Activated T-helper 17 cell treated with anti-CD3 and anti-CD28 coated beads, Interleukin-2, amount 50 U/mL, for 72 hours (primary cell): ENCODE measurements around the gene RETSAT. TPM values are rescaled to one million over a fixed set of nuclear protein-coding genes. Genes with fewer than 3 reads are reported as not detected.
"Not testable (repeated sequence)": the region's sequence is repeated elsewhere in the genome, so short reads cannot be mapped to it uniquely, and the experiment has no call there.

Experiments
- ATAC-seq: fragments of 150-1000 bp; cut with Tn5 transposase; replicated peaks from 2 replicates; pipeline ENCODE4 v1.10.0; 2021; ENCODE audit warnings: mild to moderate bottlenecking, moderate library complexity
- H3K27ac Mint-ChIP-seq: one replicate; pipeline ENCODE4 v1.8.0; 2022; ENCODE audit warnings: mixed read lengths
- H3K27me3 Mint-ChIP-seq: one replicate; pipeline ENCODE4 v1.8.0; 2022; ENCODE audit warnings: mixed read lengths
- H3K36me3 Mint-ChIP-seq: one replicate; pipeline ENCODE4 v1.8.0; 2022; ENCODE audit warnings: low read depth, mild to moderate bottlenecking, mixed read lengths
- H3K4me1 Mint-ChIP-seq: one replicate; pipeline ENCODE4 v1.8.0; 2022; ENCODE audit warnings: mixed read lengths
- H3K4me3 Mint-ChIP-seq: one replicate; pipeline ENCODE4 v1.8.0; 2022; ENCODE audit warnings: mild to moderate bottlenecking, mixed read lengths
- H3K9me3 Mint-ChIP-seq: one replicate; pipeline ENCODE4 v1.8.0; 2022; ENCODE audit warnings: mixed read lengths
- total RNA-seq, 2 donors: library from RNA; stranded (reverse); gene quantifications; one replicate each; pipeline ENCODE4 v1.2.3, GENCODE V29; 2022

The RETSAT gene
- total RNA-seq, 2 donors from 2014 or later = 28.4 to 34.5 TPM

DNA sequence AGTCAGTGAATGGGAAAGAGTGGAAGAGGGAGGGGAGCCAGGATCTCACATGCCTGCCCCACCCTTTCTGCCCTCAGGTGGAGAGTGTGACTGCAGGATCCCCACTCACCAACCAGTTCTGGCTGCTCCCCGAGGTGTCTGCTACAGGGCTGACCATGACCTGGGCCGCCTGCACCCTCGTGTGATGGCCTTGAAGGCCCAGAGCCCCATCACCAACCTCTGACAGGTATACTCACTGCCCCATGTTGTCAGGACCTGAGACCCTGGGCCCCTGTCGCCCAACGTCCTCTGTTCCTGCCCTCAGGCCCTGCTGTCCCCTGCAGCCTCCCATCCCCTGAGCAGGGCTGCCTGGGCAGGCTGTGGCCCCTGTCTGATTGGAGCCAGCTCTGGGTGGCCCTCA, 38.4 kb downstream of the RETSAT start:
- not testable (repeated sequence) for H3K9me3 Mint-ChIP-seq, H3K27me3 Mint-ChIP-seq, H3K4me3 Mint-ChIP-seq, ATAC-seq, H3K27ac Mint-ChIP-seq
- Mint-ChIP-seq H3K36me3 (peaks cover 70% of the 10 kb centered on the region), H3K4me1 (peaks cover 31% of the 10 kb centered on the region)

DNA sequence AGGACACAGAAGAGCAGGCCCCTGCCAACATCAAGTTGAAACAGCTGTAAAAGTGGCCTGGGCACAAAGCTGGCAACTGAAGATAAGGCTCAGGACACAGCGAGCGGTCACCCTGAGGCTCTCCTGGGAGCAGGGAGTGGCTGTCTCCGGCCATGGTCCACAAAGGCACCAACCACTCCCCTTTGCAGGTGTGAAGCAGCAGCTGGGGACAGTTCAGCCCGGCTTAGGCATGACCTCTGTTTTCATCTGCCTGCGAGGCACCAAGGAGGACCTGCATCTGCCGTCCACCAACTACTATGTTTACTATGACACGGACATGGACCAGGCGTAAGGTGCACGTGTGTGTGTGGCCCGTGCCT, 39.5 kb downstream of the RETSAT start:
- Mint-ChIP-seq H3K4me1 (peaks cover 26% of the 10 kb centered on the region), H3K27me3 (no peaks in the 10 kb centered on the region), H3K27ac (peak overlapping the region; percentile 15), H3K9me3 (no peaks in the 10 kb centered on the region), H3K4me3 (no peak overlapping the region), H3K36me3 (peaks cover 59% of the 10 kb centered on the region)
- no peak for ATAC-seq

- Mint-ChIP-seq H3K4me3 (no peak overlapping the region), H3K27me3 (no peaks in the 10 kb centered on the region), H3K27ac (no peak overlapping the region), H3K4me1 (peaks cover 28% of the 10 kb centered on the region), H3K9me3 (no peaks in the 10 kb centered on the region), H3K36me3 (peaks cover 38% of the 10 kb centered on the region)
- ATAC-seq = no peak
Measured at GRCh38 chr2:85312404-85312803, 41.9 kb downstream of the RETSAT start.

- Mint-ChIP-seq H3K36me3 (peaks cover 21% of the 10 kb centered on the region), H3K27me3 (peaks cover 2% of the 10 kb centered on the region), H3K4me1 (peaks cover 22% of the 10 kb centered on the region), H3K9me3 (no peaks in the 10 kb centered on the region), H3K4me3 (peak overlapping the region; percentile 73), H3K27ac (peak overlapping the region; percentile 84)
- ATAC-seq = no peak
Measured at GRCh38 chr2:85310330-85310729, 44.0 kb downstream of the RETSAT start.

DNA sequence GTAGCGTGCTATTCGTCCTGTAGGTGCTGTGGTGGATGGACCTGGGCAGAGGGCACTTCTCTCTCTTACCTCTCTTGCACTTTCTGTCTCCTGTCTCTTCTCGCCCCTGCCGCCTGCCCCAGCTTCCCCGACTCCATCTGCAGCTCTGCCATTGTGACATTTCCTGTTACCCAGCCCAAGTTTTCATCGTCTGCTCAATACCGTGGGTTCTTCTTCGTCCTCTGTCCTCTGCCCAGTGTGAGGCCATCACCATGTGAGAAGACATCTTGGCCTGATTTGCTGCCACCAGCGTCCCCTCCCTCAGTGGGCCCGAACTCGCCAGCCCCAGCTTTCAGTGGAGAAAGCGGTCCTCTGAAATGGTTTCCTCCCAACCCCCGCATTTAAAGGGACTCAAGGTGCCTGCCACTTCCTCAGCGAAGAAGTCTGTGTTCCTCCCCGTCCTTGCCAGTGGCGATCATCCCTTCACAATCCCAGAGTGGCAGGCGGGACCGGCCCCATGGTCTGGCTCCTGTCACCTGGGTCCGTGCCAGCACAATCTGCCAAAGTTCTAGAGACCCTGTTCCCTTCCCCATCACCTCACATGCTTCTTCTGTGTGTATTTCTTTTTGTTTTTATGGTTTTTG, 44.5 kb downstream of the RETSAT start:
- H3K27me3 Mint-ChIP-seq = peaks cover 4% of the 10 kb centered on the region
- peaks cover 22% of the 10 kb centered on the region for H3K4me1 Mint-ChIP-seq
- H3K36me3 Mint-ChIP-seq = peaks cover 16% of the 10 kb centered on the region
- ATAC-seq = peak; percentile 28
- H3K27ac Mint-ChIP-seq = peak overlapping the region; percentile 84
- no peaks in the 10 kb centered on the region for H3K9me3 Mint-ChIP-seq
- H3K4me3 Mint-ChIP-seq = peak overlapping the region; percentile 73

- peak; percentile 22 for ATAC-seq
- H3K4me3 Mint-ChIP-seq = peak overlapping the region; percentile 73
- H3K27ac Mint-ChIP-seq = peak overlapping the region; percentile 84
- peaks cover 8% of the 10 kb centered on the region for H3K36me3 Mint-ChIP-seq
- no peaks in the 10 kb centered on the region for H3K9me3 Mint-ChIP-seq
- peaks cover 7% of the 10 kb centered on the region for H3K27me3 Mint-ChIP-seq
- H3K4me1 Mint-ChIP-seq = peaks cover 22% of the 10 kb centered on the region
Measured at GRCh38 chr2:85308896-85309555, 45.3 kb downstream of the RETSAT start.

DNA sequence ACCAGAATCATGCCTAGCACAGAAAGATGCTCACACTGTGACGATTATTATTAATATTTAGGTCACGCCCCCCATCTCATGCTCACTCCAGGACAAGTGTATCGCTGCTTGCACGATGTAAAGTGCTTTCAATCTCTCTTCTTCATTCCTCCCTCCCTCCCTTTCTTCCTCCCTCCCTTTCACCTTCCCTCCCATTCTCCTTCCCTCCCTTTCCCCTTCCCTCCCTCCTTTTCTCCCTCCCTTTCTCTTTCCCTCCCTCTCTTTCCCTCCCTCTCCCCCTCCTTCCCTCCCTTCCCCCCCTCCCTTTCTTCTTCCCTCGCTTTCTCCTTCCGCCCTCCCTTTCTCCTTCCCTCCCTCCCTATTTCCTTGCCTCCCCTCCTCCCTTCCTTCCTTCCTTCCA, 46.1 kb downstream of the RETSAT start:
- ATAC-seq = no peak
- Mint-ChIP-seq H3K4me3 (peak overlapping the region; percentile 73), H3K27me3 (peaks cover 7% of the 10 kb centered on the region)

GRCh38 chr2:85307527-85307897, 46.8 kb downstream of the RETSAT start:
- peaks cover 7% of the 10 kb centered on the region for H3K27me3 Mint-ChIP-seq
- H3K4me1 Mint-ChIP-seq = peaks cover 22% of the 10 kb centered on the region
- peak overlapping the region; percentile 70 for H3K4me3 Mint-ChIP-seq
- ATAC-seq = no peak
- H3K27ac Mint-ChIP-seq = peak overlapping the region; percentile 74
- H3K36me3 Mint-ChIP-seq = no peaks in the 10 kb centered on the region
- H3K9me3 Mint-ChIP-seq = no peaks in the 10 kb centered on the region

More for the DNA sequence above, 46.1 kb downstream of the RETSAT start:
- Mint-ChIP-seq H3K9me3 (no peaks in the 10 kb centered on the region), H3K27ac (no peak overlapping the region), H3K4me1 (peaks cover 22% of the 10 kb centered on the region), H3K36me3 (peaks cover under 1% of the 10 kb centered on the region)

DNA sequence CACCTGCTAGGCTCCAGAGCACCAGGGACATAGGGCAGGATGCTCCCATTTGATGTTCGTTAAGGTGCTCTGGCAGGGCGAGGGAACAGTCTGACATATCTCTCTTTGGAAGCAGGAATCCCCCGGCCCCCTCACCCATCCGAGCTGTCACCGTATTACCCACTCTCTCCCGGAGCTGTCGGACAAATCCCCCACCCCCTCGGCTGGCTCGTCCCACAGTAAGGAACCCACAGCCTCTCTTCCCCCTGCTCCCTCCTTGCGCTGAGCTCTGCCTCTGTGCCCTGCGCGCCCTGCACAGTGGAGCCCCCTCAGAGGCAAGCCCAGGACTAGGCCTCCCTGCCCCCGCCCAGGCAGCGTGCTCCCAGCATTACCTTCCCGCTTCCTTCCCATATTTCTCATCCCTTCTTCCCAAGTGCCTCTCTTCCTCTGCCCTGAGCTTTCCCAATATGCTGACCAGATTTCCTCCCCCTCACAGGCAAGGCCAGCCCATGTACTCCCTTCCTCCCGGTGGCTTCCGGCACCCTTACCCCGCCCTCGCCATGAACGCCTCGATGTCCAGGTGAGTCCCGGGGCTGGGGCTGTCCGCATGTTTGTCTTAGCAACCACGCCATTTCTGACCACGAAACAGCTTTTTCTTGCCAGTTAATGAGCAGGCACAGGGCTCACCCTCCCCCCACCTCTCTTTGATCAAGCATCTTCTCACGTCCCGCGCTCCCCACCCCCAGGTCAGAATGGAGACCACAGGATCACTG, 50.4 kb downstream of the RETSAT start:
- H3K27me3 Mint-ChIP-seq = peaks cover 11% of the 10 kb centered on the region
- no peak overlapping the region for H3K4me3 Mint-ChIP-seq
- no peaks in the 10 kb centered on the region for H3K36me3 Mint-ChIP-seq
- no peak for ATAC-seq
- H3K4me1 Mint-ChIP-seq = peaks cover 8% of the 10 kb centered on the region
- no peak overlapping the region for H3K27ac Mint-ChIP-seq
- H3K9me3 Mint-ChIP-seq = no peaks in the 10 kb centered on the region

DNA sequence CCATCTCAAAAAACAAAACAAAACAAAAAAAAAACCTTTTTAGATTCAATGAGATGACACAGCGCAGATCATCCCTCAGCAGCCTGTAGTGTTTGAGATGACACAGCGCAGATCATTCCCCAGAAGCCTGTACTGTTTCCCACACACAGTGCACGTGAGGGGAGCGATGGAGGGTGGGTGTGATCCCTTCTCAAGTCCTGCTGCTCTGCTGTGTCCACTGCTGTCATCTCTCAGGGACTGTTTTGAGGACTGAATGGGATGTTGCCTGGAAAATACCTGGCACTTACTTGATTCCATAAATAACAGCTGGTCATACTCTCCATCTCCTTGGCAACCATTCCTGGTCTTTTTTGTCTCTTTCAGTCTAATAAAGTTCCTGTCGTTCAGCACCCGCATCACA, 52.2 kb downstream of the RETSAT start:
- no peaks in the 10 kb centered on the region for H3K9me3 Mint-ChIP-seq
- no peak overlapping the region for H3K4me3 Mint-ChIP-seq
- H3K27me3 Mint-ChIP-seq = peaks cover 11% of the 10 kb centered on the region
- no peak overlapping the region for H3K27ac Mint-ChIP-seq
- no peaks in the 10 kb centered on the region for H3K4me1 Mint-ChIP-seq
- no peaks in the 10 kb centered on the region for H3K36me3 Mint-ChIP-seq
- ATAC-seq = no peak

Other genes starting within 250 kb of the RETSAT start
- gene TCF7L1, start 221.1 kb downstream of the RETSAT start, total RNA-seq = not detected
- 100 to 1,000 TPM; 109 to 139 TPM for gene TGOLN2, start 26.5 kb downstream of the RETSAT start, total RNA-seq
- 10 to 100 TPM; 13.4 to 17.5 TPM for gene ELMOD3, start 241 bp upstream of the RETSAT start, total RNA-seq
- gene CAPG, start 55.8 kb upstream of the RETSAT start, total RNA-seq = 10 to 100 TPM; 27.8 to 46.2 TPM
- gene SH2D6, start 64.2 kb upstream of the RETSAT start, total RNA-seq = 1 to 10 TPM in 1 of 2 donors, under 1 TPM in 1; 0.66 to 1.3 TPM
- 100 to 1,000 TPM; 214 to 308 TPM for gene MAT2A, start 184.6 kb upstream of the RETSAT start, total RNA-seq
- gene GGCX, start 207.0 kb upstream of the RETSAT start, total RNA-seq = 10 to 100 TPM; 21.3 to 21.7 TPM
- gene VAMP8, start 223.1 kb upstream of the RETSAT start, total RNA-seq = 100 to 1,000 TPM; 103 to 124 TPM
- 10 to 100 TPM; 36.8 to 51.2 TPM for gene VAMP5, start 229.9 kb upstream of the RETSAT start, total RNA-seq
- 100 to 1,000 TPM; 116 to 156 TPM for gene RNF181, start 241.2 kb upstream of the RETSAT start, total RNA-seq
- gene TMEM150A, start 248.2 kb upstream of the RETSAT start, total RNA-seq = 1 to 10 TPM; 3.3 to 3.7 TPM